NCI-H1105 (cell line): ENCODE data around the gene DMD.

Experiments
- DNase-seq: peaks from one replicate; lab custom pipeline; 2025; lab: John Stamatoyannopoulos, UW

DMD gene

DNA sequence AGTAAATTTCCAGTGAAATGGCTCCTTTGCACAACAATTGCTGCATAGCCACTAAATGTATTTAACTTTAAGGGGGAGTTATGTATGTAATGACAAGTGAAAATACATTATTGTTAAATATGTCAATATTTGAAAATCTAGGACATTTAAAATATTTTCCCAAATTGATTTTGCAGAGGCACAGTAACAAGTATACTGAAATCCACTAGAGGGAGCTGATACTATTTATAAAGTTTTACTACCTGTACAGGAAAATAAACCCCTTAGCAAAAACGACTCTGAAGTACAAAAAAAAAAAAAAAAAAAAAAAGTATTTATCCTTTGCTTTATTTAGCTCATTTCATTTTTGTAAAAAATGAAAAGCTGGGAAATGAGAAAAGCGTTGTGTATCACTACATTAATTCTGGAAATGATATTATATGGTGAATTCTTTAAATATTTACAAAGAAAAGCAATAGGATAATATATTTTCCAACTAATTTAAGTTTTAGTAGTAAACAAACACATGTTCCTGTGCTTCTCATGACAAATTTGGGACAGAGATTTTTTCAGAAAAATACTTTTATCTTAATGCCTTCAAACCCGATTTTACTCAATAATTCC, 727.7 kb downstream of the DMD start:
- no peak for DNase-seq

DNA sequence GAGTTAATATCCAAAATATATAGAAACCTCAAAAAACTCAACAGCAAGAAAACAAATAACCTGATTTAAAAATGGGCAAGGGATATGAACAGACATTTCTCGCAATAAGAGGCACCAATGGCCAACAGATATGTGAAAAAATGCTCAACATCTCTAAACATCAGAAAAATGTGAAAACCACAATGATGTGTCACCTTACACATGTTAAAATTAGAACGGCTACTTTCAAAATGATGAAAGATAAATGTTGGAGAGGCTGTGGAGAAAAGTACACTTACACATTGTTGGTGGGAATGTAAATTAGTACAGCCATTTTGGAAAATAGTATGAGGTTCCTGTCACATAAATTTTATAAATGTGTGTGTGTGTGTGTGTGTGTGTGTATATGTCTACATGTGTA, 731.3 kb downstream of the DMD start:
- DNase-seq = no peak

DNA sequence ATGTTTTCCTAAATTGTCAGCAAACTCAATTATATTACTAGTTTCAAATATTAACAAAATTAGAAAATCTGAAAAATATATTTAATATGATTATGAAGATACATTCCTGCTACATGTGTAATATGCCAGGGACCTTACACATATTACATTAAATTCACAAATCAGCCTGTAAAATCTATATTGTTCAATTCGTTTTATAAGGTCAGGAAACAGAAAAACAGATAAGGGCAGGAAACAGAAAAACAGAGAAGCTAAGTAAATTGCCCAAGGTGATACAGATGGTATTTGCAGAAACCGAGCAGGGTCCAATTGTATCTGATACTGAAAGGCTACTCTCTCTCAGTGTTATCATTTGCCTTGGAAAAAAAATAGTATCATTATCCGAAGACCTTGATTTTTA, 739.0 kb downstream of the DMD start:
- no peak for DNase-seq

DNA sequence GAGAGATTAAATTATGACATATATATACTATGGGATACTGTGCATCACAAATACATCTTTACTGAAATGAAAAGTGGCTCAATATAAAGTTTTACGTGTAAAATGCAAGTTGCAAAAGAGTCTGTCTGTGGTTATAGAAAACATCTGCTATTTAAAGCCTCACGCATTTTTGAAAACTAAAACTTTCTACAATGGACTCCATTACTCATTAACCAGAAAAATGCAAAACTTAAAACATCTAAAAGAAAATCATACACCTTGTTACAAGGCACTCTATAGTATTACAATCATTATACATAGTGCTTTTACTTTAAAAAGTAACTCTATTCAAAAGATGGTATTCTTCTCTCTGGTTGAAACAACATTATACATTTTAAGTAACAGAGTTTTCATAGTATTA, 755.6 kb downstream of the DMD start:
- DNase-seq = no peak

DNA sequence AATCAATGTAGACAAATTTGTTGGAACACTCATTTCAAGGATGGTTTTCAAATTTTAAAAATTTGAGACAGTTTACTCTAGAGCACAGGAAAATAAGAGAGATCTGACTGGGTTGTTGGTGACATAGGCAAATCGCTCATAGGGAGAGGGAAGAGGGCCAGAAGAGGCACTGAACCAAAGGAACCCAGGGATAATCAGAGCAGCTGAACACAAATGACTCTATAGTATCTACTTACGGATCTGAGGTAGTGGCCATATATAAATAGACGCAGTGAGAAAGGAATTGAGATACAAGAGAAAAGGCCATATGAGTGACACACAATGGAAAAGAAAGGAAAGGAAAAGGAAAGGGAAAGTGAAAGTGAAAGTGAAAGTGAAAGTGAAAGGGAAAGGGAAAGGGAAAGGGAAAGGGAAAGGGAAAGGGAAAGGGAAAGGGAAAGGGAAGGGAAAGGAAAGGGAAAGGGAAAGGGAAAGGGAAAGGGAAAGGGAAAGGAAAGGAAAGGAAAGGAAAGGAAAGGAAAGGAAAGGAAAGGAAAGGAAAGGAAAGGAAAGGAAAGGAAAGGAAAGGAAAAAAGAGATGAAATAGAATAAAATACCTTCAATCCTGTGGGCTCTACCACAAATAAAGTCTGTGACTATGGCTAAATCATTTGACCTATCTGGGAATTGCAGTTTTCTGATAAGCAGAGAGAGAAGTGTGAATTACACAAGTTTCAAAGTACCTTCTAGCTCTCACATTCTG, 759.2 kb downstream of the DMD start:
- no peak for DNase-seq

DNA sequence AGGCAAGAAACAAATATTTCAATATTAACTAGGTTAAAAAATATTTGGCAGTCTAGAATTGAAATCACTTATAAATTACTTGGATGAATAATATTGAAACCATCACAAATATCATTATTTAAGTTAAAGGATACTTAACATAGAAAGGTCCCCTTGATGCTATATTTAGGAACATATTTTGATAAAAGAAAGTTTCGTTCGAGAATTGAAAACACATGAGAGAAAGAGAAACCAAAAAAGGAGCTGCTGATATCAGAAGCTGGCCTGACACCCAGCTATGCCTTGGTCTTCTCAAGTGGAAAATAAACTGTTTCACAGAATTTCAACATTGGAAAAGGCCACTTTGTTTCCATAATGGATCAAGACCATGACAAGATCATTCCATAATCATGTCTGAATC, 762.4 kb downstream of the DMD start:
- DNase-seq = no peak

DNA sequence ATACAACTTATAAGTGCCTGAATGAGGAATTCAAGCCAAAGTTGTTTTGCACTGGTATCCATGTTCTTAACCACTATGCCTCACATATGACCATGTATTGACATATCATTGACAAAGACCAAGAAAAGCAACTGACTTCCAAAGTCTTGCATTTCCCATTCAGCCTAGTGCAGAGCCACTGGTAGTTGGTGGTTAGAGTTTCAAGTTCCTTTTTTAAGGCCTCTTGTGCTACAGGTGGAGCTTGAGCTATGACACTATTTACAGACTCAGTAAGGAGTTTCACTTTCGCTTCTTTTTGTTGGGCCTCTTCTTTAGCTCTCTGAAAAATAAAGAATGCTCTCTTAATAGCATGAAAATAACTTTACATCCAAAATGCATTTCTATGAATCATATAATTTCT, 763.0 kb downstream of the DMD start:
- no peak for DNase-seq

DNA sequence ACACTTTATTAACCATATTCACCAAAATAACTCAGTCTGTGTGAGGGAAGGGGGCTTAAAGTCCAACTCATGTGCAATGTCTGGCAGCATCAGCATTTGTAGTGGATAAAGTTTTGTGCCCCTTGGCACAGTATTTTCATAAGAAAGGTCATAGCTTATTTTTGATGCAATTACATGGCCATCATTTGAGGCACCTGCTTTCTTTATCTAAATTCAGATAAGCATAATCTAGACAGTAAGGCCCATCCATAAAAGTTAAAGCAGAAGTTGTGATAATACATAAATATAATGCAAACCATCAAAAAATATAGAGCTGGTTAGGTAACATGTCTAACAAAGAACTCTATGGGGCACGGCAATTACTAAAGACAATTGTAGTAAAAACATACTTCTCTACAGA, 763.7 kb downstream of the DMD start:
- DNase-seq = no peak

DNA sequence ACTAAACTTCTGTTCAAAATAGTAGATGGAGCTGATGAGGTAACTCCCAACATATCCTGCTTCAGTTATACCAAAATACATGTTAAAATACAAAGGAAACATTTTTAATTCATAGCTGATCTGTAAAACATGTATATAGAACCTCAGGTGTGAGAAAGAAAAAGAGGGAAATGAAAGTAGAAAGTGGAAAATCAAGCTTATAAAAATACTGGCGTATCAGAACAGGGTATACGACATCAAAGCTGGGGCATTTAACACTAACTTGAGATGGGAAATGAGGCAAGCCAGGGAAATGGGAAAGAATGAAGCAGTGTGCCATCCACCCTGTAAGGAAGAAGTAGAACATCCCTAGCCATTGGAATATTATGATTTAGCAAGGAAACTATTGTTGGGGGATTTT, 767.5 kb downstream of the DMD start:
- no peak for DNase-seq

DNA sequence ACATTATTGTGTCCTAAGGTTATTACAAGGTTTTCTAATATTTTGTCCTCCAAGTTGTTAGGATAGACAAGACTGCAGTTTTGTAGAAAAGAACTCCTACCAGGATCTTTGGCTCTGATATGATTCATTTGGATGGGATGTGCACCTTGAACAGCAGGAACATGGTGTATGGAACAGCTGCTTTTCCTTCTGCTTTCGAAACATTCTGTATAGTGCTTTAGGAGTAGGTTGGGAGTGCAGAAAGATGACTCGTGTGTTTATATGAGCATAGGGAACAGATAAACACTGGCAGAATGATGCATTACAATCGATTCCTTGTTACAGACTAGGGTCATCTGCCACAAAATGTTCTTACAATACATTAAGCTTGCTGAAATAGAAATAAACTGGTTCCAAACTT, 790.1 kb downstream of the DMD start:
- DNase-seq = no peak

DNA sequence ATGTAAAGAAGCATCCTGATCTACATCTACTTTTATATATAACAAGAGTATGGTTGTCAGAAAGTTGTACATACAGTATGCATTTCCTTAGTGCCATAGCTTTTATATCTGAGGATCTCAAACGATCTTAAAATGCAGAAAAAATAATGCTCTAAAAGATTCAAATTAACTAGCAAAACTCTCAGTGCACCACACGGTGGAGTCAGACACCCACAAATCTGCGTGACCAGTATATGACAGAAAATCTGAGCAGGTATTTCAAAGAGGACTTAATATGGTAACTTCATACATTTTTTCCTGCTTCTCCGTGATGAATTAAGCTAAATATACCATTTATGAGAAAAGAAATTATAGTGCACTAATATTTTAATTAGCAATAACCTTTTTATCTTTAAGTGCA, 803.0 kb downstream of the DMD start:
- DNase-seq = no peak

DNA sequence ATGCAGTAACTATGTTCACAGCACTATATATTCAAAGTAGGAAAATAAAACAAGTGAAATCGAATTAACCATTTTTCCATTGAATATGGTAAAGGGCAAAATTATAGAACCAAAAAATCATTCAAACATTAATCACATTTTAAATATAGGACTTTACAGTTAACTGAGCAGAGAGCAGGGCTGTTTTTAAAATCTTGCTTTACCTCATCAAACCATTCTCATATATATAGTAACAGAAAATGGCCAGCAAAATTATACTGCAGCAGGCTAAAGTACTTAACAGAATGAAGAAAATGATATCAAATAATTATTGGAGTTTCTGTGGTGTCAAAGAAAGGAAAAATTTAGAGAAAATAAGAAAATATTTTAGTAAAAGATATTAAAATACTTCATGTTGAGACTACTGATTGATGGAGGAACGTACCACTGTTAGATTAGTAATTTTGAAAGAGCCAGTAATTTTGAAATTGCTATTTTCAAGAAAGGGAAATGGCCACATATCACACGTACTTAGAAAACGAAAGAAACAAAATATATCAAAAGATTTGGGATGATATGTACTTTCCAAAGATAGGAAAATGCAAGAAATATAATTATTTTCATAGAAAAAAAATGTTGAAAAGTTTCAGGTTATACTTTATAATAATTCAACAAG, 813.7 kb downstream of the DMD start:
- no peak for DNase-seq

DNA sequence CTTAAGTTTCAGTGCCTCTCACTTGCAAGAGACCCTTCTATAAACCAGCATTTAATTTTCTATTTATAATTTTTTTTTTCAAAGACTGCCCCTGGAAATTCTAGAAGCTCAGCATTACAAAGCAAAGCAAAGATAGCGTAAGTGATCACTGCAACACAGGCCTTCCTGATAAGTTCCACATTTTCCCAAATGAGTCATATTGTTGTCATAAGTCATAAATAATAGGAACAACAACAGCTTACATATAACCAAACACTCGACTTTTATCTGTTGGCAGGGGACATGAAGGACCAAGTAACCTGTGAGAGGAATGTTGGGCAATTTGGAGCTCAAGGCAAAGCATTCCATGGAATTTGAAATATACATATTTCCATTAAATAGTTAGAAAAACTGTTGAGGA, 815.5 kb downstream of the DMD start:
- DNase-seq = no peak

DNA sequence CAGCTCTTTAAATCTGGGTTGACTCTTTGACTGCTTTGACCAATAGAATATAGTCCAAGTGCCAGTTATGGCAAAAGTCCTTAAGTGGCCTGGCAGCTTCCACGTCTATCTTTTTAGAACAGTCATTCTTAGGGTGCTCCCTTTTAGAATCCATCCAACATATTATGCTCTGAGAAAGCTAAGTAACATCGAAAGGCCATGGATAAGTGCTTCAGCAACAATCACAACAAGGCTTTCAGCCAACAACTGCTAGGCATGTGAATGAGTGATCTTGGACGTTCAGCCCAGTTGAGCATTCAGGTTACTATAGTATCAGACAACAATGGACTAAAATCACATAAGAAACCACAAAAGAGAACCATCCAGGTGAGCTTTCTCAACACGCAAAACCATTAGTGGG, 818.7 kb downstream of the DMD start:
- no peak for DNase-seq

DNA sequence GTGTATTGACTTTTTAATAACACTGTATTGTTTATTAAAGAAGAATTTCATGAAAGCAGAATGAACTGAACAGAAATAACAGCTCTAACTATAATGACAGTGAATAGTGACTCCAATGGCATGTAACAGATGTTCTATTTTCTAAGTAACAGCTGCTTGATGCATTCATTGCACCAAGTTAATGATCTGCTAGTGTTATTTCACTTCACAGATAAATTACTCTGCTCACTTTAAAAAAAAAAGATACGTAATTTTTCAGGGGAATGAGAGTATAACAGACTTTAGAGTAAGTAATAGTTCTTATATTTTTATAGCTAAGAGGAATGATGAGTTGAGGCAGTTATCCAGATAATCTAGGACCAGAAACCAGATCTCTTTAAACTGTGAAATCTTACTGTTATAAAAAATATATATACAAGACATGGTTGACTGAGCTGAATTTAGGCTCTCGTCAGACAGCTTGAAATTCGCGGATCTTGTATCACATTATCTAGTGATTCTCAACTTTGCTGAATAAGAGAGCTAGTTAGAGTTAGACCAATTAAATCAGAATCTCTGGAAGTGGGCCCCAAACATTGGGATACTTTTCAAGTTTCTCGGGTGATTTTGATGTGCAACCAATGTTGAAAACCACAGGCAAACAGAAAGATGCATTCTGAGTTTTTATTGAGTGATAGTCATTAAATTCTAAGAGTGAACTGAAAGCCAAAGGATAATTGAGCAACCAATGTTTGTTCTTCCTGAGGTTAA, 840.7 kb downstream of the DMD start:
- DNase-seq = no peak

DNA sequence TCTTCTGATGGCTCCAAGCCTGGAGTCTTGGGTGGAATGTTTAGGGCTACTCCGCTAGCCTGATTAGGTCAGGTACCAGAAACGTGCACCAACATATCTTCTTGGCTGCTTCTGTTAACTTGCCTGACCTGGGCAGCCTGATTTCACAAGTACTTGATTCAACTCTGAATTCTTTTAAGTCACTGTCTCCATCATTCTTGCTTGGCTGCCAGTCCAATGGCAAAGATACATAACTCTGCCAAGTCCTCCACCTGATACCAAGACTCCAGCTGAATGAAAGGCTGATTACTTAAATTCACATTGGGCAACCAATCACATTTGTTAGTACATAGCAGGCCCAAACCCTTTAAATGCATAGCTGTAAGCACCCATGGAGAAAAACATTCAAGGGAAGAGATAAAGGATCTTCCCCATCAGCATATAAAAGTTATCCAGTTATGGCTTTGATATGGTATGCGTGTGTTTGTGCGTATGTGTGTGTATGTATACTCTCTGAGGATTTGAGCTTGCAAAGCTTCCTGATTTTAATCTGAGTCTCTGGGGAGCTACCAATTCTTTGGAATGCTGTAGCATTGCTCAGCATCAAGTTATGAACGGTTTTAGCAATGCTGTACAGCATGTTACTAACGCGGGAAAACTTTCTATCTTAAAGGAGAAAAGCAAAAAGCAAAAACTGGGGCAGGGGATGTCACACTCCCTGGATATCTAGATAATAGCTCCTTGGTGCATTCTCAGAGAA, 917.2 kb downstream of the DMD start:
- DNase-seq = no peak

DNA sequence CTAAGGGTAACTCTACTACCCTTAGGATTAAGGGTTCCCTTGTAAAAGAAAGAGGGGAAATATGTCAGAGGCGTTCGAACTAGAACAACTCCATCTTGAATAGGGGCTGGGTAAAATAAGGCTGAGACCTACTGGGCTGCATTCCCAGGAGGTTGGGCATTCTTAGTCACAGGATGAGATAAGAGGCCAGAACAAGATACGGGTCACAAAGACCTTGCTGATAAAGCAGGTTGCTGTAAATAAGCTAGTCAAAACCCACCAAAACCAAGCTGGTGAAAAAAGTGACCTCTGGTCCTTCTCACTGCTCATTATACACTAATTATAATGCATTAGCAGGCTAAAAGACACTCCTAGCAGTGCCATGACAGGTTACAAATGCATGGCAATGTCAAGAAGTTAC, 922.0 kb downstream of the DMD start:
- no peak for DNase-seq

DNA sequence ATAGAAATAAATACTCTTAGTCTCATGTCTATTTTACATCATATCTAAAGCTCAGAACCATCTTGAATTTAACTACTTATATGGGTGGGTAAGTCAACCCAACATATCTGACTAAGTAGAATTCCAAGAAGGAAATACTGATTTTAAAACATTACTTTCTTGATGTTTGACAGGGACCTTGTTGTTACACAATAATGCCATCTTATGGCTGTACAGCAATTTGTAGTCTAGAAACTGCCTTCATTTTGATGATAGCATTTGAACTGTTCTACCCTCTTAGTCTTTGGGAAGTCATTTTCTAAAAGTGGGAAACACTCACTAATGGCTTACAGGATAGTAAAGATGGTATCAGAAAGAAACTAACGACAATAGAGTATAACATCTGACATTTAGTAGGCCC, 929.5 kb downstream of the DMD start:
- DNase-seq = no peak

DNA sequence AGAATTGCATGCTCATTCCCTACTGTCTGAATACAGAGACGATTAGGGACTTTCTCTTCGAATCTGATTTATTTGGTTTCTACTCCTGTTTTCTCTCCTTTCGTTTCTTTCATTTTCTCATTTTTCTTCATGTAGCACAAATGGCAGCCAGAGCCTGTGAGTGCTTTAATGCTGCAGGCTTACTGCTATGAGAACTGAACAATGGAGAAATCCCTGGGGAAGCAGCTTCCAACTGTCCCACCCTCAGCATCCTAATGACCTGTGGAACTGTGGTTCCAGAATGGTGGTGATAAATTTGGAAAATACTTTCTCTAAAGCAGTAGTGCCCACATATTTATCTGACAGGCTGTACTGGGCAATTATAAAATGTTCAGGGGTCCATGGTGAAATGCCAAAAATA, 930.4 kb downstream of the DMD start:
- no peak for DNase-seq

DNA sequence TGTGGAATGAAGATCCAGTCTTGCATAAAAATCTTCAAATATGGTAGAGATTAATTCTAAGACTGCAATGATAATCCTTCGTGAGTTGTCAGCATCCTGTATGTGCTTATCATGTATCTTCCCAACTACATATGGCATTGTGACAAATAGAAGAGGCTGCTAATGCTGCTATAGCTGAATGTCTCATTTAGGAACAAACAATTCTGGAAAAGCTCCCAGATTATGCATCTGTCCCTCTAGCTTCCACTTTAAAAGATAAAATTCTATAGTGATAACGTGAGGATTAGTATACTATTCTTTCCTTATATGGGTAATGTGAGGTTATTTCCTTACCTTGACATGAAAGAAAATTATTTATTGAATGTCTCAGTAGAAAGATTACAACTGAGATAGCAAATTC, 930.9 kb downstream of the DMD start:
- DNase-seq = no peak

DNA sequence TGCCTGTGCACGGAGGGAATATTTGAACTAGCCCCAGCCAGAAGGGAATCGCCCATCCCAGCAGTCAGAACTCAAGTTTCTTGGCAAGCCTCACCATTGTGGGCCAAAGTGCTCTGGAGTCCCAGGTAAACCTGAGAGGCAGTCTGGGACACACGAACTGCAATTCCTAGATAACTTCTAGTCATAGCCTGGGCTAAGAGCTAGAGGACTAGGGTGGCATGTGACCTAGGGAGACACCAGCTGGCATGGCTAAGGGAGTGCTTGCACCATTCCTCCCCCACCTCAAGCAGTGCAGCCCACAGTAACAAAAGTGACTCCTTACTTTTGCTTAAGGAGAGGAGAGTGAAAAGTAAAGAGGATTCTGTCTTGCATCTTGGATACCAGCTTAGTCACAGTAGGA, 935.2 kb downstream of the DMD start:
- DNase-seq = no peak

DNA sequence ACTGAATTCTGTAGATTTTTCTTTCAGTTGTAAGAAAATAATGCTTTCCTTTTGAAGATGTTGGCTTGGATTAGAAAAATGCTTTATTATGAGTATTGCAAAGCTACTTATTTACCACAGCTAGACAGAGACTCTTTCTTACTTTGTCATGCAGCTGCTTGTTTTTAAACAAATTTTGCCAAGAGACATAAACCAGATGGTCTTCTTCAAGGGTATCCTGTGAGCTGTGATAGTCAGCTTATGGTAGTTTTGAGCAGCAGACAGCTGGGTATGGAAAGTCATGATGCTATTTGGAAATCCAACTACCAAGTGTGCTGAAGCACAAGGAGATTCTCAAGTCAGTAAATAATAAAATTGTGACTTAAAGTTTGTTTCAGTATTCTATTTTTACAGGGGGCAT, 941.5 kb downstream of the DMD start:
- no peak for DNase-seq
